GM12878 (cell line): ENCODE data around the gene SULT1C3. TPM values are rescaled to one million over a fixed set of nuclear protein-coding genes. Genes with fewer than 3 reads are reported as not detected.

ENCODE experiments used
- ATAC-seq: fragments of 200-7000 bp; cut with Tn5 transposase; 3 replicates; pipeline ENCODE4 v1.9.1; 2020; ENCODE audit warnings: mild to moderate bottlenecking, moderate library complexity
- BruUV-seq: library from RNA; stranded (reverse); fragments of 400-500 nt; replicated peaks from 2 replicates; lab custom pipeline; 2021; lab: Mats Ljungman, UMichigan
- CTCF ChIA-PET: fragments of 300-600 bp; sonication (Branson Sonifier 250); formaldehyde crosslinking; extraction: SDS; loops from one replicate; lab custom pipeline; 2021; ENCODE audit warnings: inconsistent platforms; lab: Yijun Ruan, JAX
- POLR2A ChIA-PET: fragments of 350-600 bp; formaldehyde crosslinking; extraction: SDS; loops from one replicate; lab custom pipeline; 2021; ENCODE audit warnings: inconsistent platforms; lab: Charles Lee
- RAD21 ChIA-PET: fragments of 300-600 bp; sonication (Branson Sonifier 250); formaldehyde crosslinking; loops from one replicate; lab custom pipeline; 2023; ENCODE audit warnings: antibody characterized with exemption; ENCODE audit not compliant: unreplicated experiment; lab: Charles Lee
- SMC1A ChIA-PET: fragments of 300-600 bp; sonication (Branson Sonifier 250); formaldehyde crosslinking; loops from one replicate; lab custom pipeline; 2023; ENCODE audit not compliant: unreplicated experiment, uncharacterized antibody; lab: Charles Lee
- DNase-seq: peaks from one replicate; pipeline ENCODE4 v3.0.0-alpha.2; 2011; ENCODE audit warnings: low read depth, low spot score
- FAIRE-seq: peaks from 3 replicates; lab custom pipeline; 2011; peaks lifted over from hg19 to GRCh38; lab: Jason Lieb, UNC
- H2AFZ ChIP-seq: 2 replicates; pipeline ENCODE4 v1.6.0; 2011; ENCODE audit warnings: low read depth, low read length, control low read depth; ENCODE audit not compliant: control insufficient read depth
- H3K27ac ChIP-seq: 2 replicates; pipeline ENCODE4 v1.5.1; 2011; ENCODE audit warnings: control low read depth; ENCODE audit not compliant: control insufficient read depth, insufficient read depth
- H3K27me3 ChIP-seq, 2 experiments: replicated peaks in 1 of 2; 2 replicates each; pipeline versions ENCODE4 v1.6.0 to v1.6.1; 2011; ENCODE audit warnings: low read length in 1 of 2; ENCODE audit not compliant: control insufficient read depth in 2 of 2, insufficient read depth in 2 of 2
- H3K36me3 ChIP-seq, 2 experiments: 2 replicates each; pipeline ENCODE4 v1.5.1; 2011; ENCODE audit warnings: low read length in 1 of 2; ENCODE audit not compliant: control insufficient read depth in 2 of 2, insufficient read depth in 2 of 2
- H3K4me1 ChIP-seq: 2 replicates; pipeline ENCODE4 v1.6.1; 2011; ENCODE audit warnings: mild to moderate bottlenecking, low read length, moderate library complexity, mixed read lengths; ENCODE audit not compliant: control insufficient read depth, insufficient read depth
- H3K4me2 ChIP-seq: 2 replicates; pipeline ENCODE4 v1.6.0; 2011; ENCODE audit warnings: control low read depth; ENCODE audit not compliant: control insufficient read depth, insufficient read depth
- H3K4me3 ChIP-seq: fragments of 200-600 bp; sonication (generic); 2 replicates; pipeline ENCODE4 v1.5.1; 2016
- H3K79me2 ChIP-seq: 2 replicates; pipeline ENCODE4 v1.6.0; 2011; ENCODE audit warnings: low read length; ENCODE audit not compliant: control insufficient read depth, insufficient read depth
- H3K9ac ChIP-seq: 2 replicates; pipeline ENCODE4 v1.8.0; 2011; ENCODE audit warnings: low read length, control low read depth, mixed read lengths; ENCODE audit not compliant: control insufficient read depth, insufficient read depth
- H3K9me3 ChIP-seq: replicated peaks from 3 replicates; pipeline ENCODE4 v1.5.1; 2011; ENCODE audit warnings: mild to moderate bottlenecking, low read length; ENCODE audit not compliant: control insufficient read depth, insufficient read depth
- H4K20me1 ChIP-seq: 2 replicates; pipeline ENCODE4 v1.6.0; 2011; ENCODE audit not compliant: control insufficient read depth, insufficient read depth
- EZH2 ChIP-seq: IDR thresholded peaks from 2 replicates; pipeline ENCODE4 v1.6.1; 2012; ENCODE audit warnings: low read depth, mild to moderate bottlenecking, control low read depth, inconsistent platforms, low read length, borderline replicate concordance; ENCODE audit not compliant: control insufficient read depth
- FOXK2 ChIP-seq: fragments of 450-650 bp; IDR thresholded peaks from 2 replicates; pipeline ENCODE4 v1.6.1; 2017; ENCODE audit warnings: mild to moderate bottlenecking, moderate library complexity
- LARP7 ChIP-seq: fragments of 450-650 bp; IDR thresholded peaks from 2 replicates; pipeline ENCODE4 v1.6.1; 2017; ENCODE audit warnings: mild to moderate bottlenecking
- MXI1 ChIP-seq: fragments of 150-350 bp; IDR thresholded peaks from 2 replicates; pipeline ENCODE4 v1.6.1; 2011; ENCODE audit warnings: low read depth, mild to moderate bottlenecking, inconsistent platforms, low read length, improper control_type of control experiment
- MYB ChIP-seq: fragments of 150-350 bp; IDR thresholded peaks from 2 replicates; pipeline ENCODE4 v1.6.1; 2014; ENCODE audit warnings: mild to moderate bottlenecking, low read depth, low read length, borderline replicate concordance
- RELA ChIP-seq: fragments of 450-650 bp; IDR thresholded peaks from 2 replicates; pipeline ENCODE4 v1.8.0; 2014; ENCODE audit warnings: borderline replicate concordance; ENCODE audit not compliant: partially characterized antibody
- STAT1 ChIP-seq: fragments of 450-650 bp; conservative IDR thresholded peaks from 2 replicates; pipeline ENCODE4 v1.6.1; 2014; ENCODE audit warnings: antibody characterized with exemption, mild to moderate bottlenecking
- YBX1 ChIP-seq: fragments of 450-650 bp; IDR thresholded peaks from 2 replicates; pipeline ENCODE4 v1.6.1; 2016; ENCODE audit warnings: antibody characterized with exemption
- WGBS: methylation state at CpG from one replicate; pipeline ENCODE4 v1.1.6; 2016; ENCODE audit warnings: low lambda C conversion rate; ENCODE audit not compliant: insufficient replicate concordance, insufficient coverage; ENCODE audit errors: missing lambda C conversion rate; 5-methylcytosine and 5-hydroxymethylcytosine counted together
- in situ Hi-C: fragments of 300-500 bp; cut with MboI; formaldehyde crosslinking; loops from 9 replicates; pipeline ENCODE4 v1.14.3; 2018; ENCODE audit warnings: mixed read lengths
- intact Hi-C: fragments of 100-400 bp; cut with micrococcal nuclease; formaldehyde crosslinking; loops from one replicate; pipeline ENCODE4 v1.14.2; 2022; ENCODE audit not compliant: unreplicated experiment
- polyA plus RNA-seq, 11 experiments: library from polyadenylated mRNA; depleted of rRNA in 4 of 11; unstranded in 6 of 11; stranded (reverse) in 5 of 11; fragments of >200 nt; fragmentation: Nextera tagmentation in 4 of 11; fragmentation: Illumina TruSeq in 1 of 11; extraction: Ambion mirVana in 4 of 11; extraction: Trizol in 1 of 11; gene quantifications; 1 replicate in 1 of 11; 2 replicates in 10 of 11; pipeline versions ENCODE4 v1.2.1 to v1.2.3, GENCODE V29; 2011 to 2016; ENCODE audit warnings: inconsistent platforms in 2 of 11, missing spikeins in 2 of 11, low read depth in 1 of 11
- total RNA-seq, 4 experiments: library from RNA; depleted of rRNA in 3 of 4; stranded (reverse); fragments of >200 nt in 3 of 4; fragmentation: Illumina TruSeq in 1 of 4; extraction: Trizol in 1 of 4; gene quantifications; 2 replicates each; pipeline versions ENCODE4 v1.2.1 to v1.2.3, GENCODE V29; 2013 to 2021
- TF ChIP-seq, protein P1 (sequence below): IDR thresholded peaks from 2 replicates; pipeline ENCODE4 v1.6.1; 2011; ENCODE audit warnings: low read depth, mild to moderate bottlenecking, low read length, moderate library complexity, borderline replicate concordance; ENCODE audit errors: extremely low read depth
- TF ChIP-seq, protein P2 (sequence below): fragments of 450-650 bp; formaldehyde crosslinking; IDR thresholded peaks from 2 replicates; pipeline ENCODE4 v1.4.0; 2020; ENCODE audit warnings: mild to moderate bottlenecking, moderate library complexity

Gene SULT1C3
- total and polyA plus RNA-seq, 10 of the 15 experiments (the other 5 are each of a cell fraction or from before 2014, with no cell fraction given), result not detected

DNA sequence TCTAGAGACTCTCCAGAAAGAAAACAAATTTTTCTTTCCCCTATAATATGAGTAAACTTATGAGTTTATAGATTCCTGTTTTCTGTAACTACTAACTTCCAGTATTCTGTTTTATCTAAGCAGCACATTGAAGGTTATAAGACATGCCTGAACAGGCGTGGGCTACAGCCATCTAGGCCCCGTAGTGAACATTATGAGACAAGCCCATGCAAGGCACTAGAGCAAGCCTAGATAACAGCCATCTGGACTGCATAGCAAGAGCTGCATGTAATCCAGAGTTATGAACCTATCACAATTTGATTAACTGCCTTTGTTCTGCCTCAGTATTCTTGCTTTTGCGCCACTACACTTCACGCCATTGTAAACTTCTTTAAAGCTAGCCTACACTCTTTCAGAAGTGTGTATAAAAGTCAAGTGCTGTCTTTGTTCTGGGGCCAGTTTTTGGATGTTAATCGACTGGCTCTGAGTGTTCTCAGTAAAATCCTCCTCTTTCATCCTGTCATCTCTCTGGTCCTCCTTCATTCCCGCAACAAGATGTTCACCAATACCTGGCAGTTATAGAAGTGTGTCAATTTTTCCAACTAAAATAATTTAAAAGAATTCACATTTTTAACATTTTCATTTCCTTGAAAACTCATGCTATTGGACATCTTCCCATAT lies 3.0 kb upstream of the SULT1C3 start:
- H4K20me1 ChIP-seq, result no peaks in the 10 kb centered on the region
- intact Hi-C loops, result no loop called here
- H2AFZ ChIP-seq, result no peak overlapping the region
- SMC1A ChIA-PET, result no interaction called here
- BruUV-seq, result no TSS peak
- H3K27me3 ChIP-seq, result no peaks in the 10 kb centered on the region
- WGBS, result 31% methylated on average over 6 of the region's 6 CpGs
- no peaks in the 10 kb centered on the region for H3K4me1 ChIP-seq
- no peak overlapping the region for H3K4me2 ChIP-seq
- TF ChIP-seq STAT1 (no peak), MXI1 (no peak), EZH2 (no peak), YBX1 (no peak), LARP7 (no peak)
- TF ChIP-seq, protein P1, sequence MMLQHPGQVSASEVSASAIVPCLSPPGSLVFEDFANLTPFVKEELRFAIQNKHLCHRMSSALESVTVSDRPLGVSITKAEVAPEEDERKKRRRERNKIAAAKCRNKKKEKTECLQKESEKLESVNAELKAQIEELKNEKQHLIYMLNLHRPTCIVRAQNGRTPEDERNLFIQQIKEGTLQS, result no peak
- TF ChIP-seq, all 136 proteins: peak for 0
- ATAC-seq (no peak), FAIRE-seq (no peak), DNase-seq (no peak)
- no peak overlapping the region for H3K4me3 ChIP-seq
- ChIA-PET RAD21 (no interaction called here), CTCF (no interaction called here), POLR2A (no interaction called here)
- no peak overlapping the region for H3K27ac ChIP-seq
- H3K36me3 ChIP-seq, result no peaks in the 10 kb centered on the region
- in situ Hi-C loops, result no loop called here
- no peaks in the 10 kb centered on the region for H3K9me3 ChIP-seq
- no peak overlapping the region for H3K9ac ChIP-seq
- H3K79me2 ChIP-seq, result no peaks in the 10 kb centered on the region

DNA sequence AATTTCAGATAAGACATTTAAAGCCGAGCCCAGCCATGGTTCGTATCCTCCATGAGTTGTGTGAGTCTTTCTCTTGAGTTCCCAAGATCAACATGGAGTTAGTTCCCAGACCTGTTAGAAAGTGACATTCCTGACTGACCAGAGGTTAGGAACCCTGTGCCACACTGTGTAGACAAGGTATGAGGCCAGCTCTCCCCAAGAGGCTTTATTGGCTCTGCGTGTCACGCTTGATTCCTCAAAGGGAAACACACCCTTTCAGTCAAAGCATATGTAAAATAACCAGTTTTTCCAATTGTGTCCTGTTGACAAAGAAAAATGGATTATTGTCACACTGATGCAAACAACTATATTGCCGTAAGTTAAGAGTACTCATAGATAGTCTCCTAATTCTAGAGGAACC lies 1.2 kb downstream of the SULT1C3 start:
- H4K20me1 ChIP-seq, result no peaks in the 10 kb centered on the region
- 46% methylated on average over 5 of the region's 5 CpGs for WGBS
- H3K9ac ChIP-seq, result no peak overlapping the region
- H3K36me3 ChIP-seq, result no peaks in the 10 kb centered on the region
- H3K4me3 ChIP-seq, result no peak overlapping the region
- DNase-seq (no peak), FAIRE-seq (no peak), ATAC-seq (no peak)
- H3K9me3 ChIP-seq, result no peaks in the 10 kb centered on the region
- ChIA-PET SMC1A (no interaction called here), RAD21 (no interaction called here), CTCF (no interaction called here), POLR2A (no interaction called here)
- H2AFZ ChIP-seq, result no peak overlapping the region
- no peaks in the 10 kb centered on the region for H3K4me1 ChIP-seq
- TF ChIP-seq MYB, result no peak
- no peak for TF ChIP-seq FOXK2
- TF ChIP-seq, protein P2, sequence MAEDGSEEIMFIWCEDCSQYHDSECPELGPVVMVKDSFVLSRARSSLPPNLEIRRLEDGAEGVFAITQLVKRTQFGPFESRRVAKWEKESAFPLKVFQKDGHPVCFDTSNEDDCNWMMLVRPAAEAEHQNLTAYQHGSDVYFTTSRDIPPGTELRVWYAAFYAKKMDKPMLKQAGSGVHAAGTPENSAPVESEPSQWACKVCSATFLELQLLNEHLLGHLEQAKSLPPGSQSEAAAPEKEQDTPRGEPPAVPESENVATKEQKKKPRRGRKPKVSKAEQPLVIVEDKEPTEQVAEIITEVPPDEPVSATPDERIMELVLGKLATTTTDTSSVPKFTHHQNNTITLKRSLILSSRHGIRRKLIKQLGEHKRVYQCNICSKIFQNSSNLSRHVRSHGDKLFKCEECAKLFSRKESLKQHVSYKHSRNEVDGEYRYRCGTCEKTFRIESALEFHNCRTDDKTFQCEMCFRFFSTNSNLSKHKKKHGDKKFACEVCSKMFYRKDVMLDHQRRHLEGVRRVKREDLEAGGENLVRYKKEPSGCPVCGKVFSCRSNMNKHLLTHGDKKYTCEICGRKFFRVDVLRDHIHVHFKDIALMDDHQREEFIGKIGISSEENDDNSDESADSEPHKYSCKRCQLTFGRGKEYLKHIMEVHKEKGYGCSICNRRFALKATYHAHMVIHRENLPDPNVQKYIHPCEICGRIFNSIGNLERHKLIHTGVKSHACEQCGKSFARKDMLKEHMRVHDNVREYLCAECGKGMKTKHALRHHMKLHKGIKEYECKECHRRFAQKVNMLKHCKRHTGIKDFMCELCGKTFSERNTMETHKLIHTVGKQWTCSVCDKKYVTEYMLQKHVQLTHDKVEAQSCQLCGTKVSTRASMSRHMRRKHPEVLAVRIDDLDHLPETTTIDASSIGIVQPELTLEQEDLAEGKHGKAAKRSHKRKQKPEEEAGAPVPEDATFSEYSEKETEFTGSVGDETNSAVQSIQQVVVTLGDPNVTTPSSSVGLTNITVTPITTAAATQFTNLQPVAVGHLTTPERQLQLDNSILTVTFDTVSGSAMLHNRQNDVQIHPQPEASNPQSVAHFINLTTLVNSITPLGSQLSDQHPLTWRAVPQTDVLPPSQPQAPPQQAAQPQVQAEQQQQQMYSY, result no peak
- TF ChIP-seq RELA, result no peak
- H3K4me2 ChIP-seq, result no peak overlapping the region
- intact Hi-C loops (no loop called here), in situ Hi-C loops (no loop called here)
- H3K27me3 ChIP-seq, result no peaks in the 10 kb centered on the region
- BruUV-seq, result no TSS peak
- no peaks in the 10 kb centered on the region for H3K79me2 ChIP-seq
- H3K27ac ChIP-seq, result no peak overlapping the region
